22Rv1 (cell line): ENCODE data around the gene NIT1.

ENCODE experiments used
- ZFX ChIP-seq: fragments of 450-650 bp; IDR thresholded peaks from 2 replicates; pipeline ENCODE4 v1.6.1; 2017; ENCODE audit warnings: antibody characterized with exemption, borderline replicate concordance
- TF ChIP-seq, protein P1 (sequence below): fragments of 450-650 bp; IDR thresholded peaks from 2 replicates; pipeline ENCODE4 v1.5.1; 2017; ENCODE audit warnings: mild to moderate bottlenecking

- TF ChIP-seq, protein P1, sequence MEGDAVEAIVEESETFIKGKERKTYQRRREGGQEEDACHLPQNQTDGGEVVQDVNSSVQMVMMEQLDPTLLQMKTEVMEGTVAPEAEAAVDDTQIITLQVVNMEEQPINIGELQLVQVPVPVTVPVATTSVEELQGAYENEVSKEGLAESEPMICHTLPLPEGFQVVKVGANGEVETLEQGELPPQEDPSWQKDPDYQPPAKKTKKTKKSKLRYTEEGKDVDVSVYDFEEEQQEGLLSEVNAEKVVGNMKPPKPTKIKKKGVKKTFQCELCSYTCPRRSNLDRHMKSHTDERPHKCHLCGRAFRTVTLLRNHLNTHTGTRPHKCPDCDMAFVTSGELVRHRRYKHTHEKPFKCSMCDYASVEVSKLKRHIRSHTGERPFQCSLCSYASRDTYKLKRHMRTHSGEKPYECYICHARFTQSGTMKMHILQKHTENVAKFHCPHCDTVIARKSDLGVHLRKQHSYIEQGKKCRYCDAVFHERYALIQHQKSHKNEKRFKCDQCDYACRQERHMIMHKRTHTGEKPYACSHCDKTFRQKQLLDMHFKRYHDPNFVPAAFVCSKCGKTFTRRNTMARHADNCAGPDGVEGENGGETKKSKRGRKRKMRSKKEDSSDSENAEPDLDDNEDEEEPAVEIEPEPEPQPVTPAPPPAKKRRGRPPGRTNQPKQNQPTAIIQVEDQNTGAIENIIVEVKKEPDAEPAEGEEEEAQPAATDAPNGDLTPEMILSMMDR: no peak
- no peak for TF ChIP-seq ZFX
Observed at GRCh38 chr1:161089938-161090337, 28.0 kb upstream of the NIT1 start.
